GM15510 (cell line): ENCODE results near the gene KCNN4.

Experiments used
- POLR2A ChIP-seq: IDR thresholded peaks from 3 replicates; pipeline ENCODE4 v1.6.1; 2011; ENCODE audit warnings: borderline replicate concordance; ENCODE audit not compliant: insufficient read length; ENCODE audit errors: extremely low read depth

KCNN4 gene

DNA sequence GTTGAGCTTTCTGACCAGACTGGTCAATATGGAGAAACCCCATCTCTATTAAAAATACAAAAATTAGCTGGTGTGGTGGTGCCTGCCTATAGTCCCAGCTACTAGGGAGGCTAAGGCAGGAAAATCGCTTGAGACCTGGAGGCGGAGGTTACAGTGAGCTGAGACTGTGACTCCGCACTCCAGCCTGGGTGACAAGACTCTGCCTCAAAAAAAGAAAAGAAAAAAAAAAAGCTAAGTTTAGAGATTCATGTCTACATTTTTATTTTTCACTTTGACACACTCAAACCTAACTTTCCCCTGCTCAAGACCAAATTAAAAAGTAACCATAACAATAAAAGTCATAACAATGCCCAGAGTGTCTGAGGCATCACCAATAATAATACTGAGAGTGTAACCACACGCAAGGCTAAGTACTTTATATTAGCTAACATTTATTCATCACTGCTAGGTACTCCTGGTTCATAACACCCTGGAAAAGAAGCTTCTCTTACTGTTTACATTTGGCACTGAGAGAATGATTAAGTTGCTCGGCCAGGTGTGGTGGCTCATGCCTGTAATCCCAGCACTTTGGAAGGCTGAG, 59.2 kb downstream of the KCNN4 start:
- no peak for TF ChIP-seq POLR2A

DNA sequence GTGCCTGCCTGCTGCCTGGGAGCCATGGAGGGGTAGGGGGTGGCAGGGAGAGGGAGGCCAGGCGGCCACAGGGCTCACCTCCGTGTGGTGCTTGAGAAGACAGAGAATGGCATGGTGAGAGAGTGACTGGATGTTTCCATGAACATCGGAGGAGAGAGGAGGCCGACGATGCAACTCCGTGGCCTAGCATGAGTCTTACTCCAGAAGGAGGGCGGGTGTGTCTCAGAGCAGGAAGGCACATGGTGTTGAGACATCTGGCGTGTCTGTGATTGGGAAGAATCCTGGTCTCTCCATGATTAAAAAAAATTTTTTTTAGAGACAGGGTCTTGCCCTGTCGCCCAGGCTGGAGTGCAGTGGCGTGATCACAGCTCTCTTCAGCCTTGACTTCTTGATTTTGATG, 59.8 kb downstream of the KCNN4 start:
- no peak for TF ChIP-seq POLR2A

DNA sequence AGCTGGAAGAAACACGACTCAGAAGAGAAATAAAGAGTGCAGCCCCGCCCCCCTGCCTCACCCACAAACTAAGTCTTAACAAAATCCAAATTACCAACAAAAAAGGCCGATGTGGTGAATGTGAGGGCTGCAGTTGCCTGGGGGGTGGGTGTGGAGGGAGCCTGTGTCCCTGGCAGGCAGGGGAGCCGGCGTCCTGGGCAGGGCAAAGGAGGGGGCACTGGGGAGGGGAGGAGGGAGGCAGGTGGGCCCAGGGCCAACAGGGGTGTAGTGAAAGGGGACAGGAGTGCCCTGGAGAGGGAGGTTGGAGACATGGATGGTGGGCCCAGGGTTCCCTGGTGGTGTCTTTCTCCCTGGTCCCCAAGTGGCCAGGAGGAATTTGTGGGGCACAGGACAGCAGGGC, 60.9 kb downstream of the KCNN4 start:
- TF ChIP-seq POLR2A = no peak

DNA sequence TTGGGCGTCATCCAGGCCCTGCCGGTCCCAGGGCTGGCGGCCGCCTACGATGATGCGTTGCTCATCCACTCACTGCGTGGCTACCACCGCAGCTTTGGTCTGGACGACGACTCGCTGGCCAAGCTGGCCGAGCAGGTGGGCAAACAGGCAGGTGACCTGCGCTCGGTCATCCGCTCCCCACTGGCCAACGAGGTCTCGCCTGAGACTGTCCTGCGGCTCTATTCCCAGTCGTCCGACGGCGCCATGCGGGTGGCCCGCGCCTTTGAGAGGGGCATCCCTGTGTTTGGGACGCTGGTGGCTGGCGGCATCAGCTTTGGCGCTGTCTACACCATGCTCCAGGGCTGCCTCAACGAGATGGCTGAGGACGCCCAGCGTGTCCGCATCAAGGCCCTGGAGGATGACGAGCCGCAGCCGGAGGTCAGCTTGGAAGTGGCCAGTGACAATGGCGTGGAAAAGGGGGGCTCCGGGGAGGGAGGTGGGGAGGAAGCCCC, 61.4 kb downstream of the KCNN4 start:
- no peak for TF ChIP-seq POLR2A

DNA sequence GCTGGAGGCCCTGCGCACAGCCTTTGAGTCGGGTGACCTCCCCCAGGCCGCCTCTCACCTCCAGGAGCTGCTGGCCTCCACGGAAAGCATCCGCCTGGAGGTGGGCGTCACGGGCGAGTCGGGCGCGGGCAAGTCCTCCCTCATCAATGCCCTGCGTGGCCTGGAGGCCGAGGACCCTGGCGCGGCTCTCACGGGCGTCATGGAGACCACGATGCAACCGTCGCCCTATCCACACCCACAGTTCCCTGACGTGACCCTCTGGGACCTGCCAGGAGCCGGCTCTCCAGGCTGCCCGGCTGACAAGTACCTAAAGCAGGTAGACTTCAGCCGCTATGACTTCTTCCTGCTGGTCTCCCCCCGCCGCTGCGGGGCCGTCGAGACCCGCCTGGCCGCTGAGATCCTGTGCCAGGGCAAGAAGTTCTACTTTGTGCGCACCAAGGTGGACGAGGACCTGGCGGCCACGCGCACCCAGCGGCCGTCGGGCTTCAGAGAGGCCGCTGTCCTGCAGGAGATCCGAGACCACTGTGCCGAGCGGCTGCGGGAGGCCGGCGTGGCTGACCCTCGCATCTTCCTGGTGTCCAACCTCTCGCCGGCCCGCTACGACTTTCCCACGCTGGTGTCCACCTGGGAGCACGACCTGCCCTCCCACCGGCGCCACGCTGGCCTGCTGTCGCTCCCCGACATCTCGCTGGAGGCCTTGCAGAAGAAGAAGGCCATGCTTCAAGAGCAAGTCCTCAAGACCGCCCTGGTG, 62.0 kb downstream of the KCNN4 start:
- no peak for TF ChIP-seq POLR2A
